ENCODE measurements around the gene C14orf180.
"Not testable (repeated sequence)": the region's sequence is repeated elsewhere in the genome, so short reads cannot be mapped to it uniquely, and the experiment has no call there.

Gene C14orf180

DNA sequence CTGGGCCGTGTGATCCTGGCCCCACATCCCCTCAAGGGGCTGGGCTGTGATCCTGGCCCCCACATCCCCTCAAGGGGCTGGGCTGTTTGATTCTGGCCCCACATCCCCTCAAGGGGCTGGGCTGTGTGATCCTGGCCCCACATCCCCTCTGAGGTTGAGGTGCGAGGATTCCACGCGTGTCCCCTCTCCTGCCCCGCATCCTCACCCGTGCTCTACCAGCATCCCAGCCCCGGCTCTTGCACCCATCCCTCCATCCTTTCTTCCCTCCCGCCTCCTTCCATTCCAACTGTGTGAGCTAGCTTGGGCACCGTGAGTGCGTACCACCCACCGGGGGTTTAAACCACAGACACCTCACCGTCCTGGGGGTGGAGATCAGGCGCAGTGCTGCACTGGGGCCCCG, 56.2 kb downstream of the C14orf180 start:
- H3K9ac ChIP-seq (ENCODE audit: insufficient read length, low read depth), result no peak overlapping the region
- TF ChIP-seq SUZ12 (IDR thresholded peaks at IDR 0.05; ENCODE audit: extremely low read depth, insufficient read depth, insufficient read length), result no peak
- TF ChIP-seq YY1 (IDR thresholded peaks at IDR 0.05; ENCODE audit: insufficient read depth, insufficient read length), result no peak
- TF ChIP-seq ZNF274 (IDR thresholded peaks at IDR 0.05; ENCODE audit: low read depth, low read length), result no peak
- peaks cover 7% of the 10 kb centered on the region for H3K4me1 ChIP-seq (ENCODE audit: insufficient read depth, insufficient read length)
- DNase-seq (ENCODE audit: low read depth, low spot score), result no peak
- no peaks in the 10 kb centered on the region for H3K36me3 ChIP-seq (ENCODE audit: insufficient read depth, insufficient read length, low read length)
- H3K27me3 ChIP-seq (ENCODE audit: insufficient read depth, insufficient read length), result no peaks in the 10 kb centered on the region
- H3K9me3 ChIP-seq (ENCODE audit: insufficient read depth, low read length), result no peaks in the 10 kb centered on the region
- H3K4me3 ChIP-seq (ENCODE audit: insufficient read length, low read depth), result no peak overlapping the region

DNA sequence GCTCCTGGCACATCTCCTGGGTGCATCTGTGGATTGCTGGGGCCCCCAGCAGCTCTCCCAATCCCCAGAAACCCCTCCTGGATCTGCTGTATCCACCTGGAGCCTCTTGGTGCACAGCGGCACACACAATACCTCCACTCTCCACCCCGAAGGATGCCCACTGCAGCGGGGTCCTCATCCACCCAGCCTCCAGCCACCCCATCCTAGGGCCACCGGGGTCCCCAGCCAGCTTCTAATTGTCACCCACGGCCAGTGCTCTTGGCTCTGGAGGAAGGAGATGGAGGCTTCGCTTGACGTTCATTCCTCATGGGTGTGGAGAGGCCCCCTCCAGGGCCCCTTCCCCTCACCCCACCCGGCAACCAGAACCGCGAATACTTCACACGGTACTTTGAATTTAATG, 56.6 kb downstream of the C14orf180 start:
- no peaks in the 10 kb centered on the region for H3K27me3 ChIP-seq (ENCODE audit: insufficient read depth, insufficient read length)
- no peak for DNase-seq (ENCODE audit: low read depth, low spot score)
- H3K4me3 ChIP-seq (ENCODE audit: insufficient read length, low read depth), result no peak overlapping the region
- TF ChIP-seq SUZ12 (IDR thresholded peaks at IDR 0.05; ENCODE audit: extremely low read depth, insufficient read depth, insufficient read length), result no peak
- TF ChIP-seq YY1 (IDR thresholded peaks at IDR 0.05; ENCODE audit: insufficient read depth, insufficient read length), result no peak
- no peak for TF ChIP-seq ZNF274 (IDR thresholded peaks at IDR 0.05; ENCODE audit: low read depth, low read length)
- no peaks in the 10 kb centered on the region for H3K9me3 ChIP-seq (ENCODE audit: insufficient read depth, low read length)
- H3K9ac ChIP-seq (ENCODE audit: insufficient read length, low read depth), result no peak overlapping the region
- H3K36me3 ChIP-seq (ENCODE audit: insufficient read depth, insufficient read length, low read length), result no peaks in the 10 kb centered on the region
- peaks cover 7% of the 10 kb centered on the region for H3K4me1 ChIP-seq (ENCODE audit: insufficient read depth, insufficient read length)

DNA sequence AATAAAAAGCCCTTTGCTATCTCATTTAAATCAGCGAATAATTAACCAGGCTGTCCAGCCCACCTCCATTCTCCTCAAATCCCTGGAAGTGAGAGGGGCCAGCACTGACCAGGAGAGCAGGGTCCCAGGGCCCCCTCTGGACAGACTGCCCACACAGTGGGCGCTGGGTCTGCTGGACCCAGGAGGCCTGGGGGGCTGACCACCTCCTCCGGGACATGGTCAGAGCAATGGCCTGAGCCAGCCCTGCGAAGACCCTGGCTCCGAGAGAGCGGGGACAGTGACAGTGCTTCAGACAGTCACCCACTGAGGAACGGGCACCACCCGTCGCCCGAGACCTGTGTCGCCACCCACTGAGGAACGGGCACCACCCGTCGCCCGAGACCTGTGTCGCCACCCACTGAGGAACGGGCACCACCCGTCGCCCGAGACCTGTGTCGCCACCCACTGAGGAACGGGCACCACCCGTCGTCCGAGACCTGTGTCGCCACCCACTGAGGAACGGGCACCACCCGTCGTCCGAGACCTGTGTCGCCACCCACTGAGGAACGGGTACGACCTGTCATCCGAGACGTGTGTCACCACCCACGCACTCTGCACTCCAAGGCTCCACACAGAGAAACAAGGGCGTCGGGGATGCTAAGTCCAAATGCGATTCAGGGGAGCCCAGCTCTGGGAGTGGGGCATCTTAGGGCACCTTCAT, 57.4 kb downstream of the C14orf180 start:
- not testable (repeated sequence) for H3K4me1 ChIP-seq (ENCODE audit: insufficient read depth, insufficient read length); DNase-seq (ENCODE audit: low read depth, low spot score); H3K4me3 ChIP-seq (ENCODE audit: insufficient read length, low read depth); H3K9ac ChIP-seq (ENCODE audit: insufficient read length, low read depth); H3K9me3 ChIP-seq (ENCODE audit: insufficient read depth, low read length); H3K36me3 ChIP-seq (ENCODE audit: insufficient read depth, insufficient read length, low read length); H3K27me3 ChIP-seq (ENCODE audit: insufficient read depth, insufficient read length)

DNA sequence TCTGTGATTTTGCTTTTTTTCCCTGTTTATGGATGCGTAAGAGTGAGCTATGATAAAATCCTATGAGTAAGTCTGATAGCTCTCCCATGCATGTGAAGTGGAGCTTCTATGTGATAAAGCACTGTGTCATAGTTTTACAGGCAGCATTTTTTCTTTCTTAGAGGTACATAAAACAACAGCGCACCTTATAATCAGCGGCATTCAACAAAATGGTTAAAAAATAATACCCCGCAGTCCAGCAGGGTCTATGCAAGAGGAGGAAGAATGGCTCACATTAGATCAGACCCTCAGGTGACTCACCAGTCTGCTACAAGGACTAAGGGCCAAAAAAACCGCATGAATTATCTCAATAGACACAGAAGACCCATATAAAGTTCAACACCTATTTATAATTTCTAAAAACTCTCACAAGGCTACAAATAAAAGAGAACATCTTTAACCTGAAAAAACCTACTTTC, 58.0 kb downstream of the C14orf180 start:
- no peak overlapping the region for H3K9ac ChIP-seq (ENCODE audit: insufficient read length, low read depth)
- H3K9me3 ChIP-seq (ENCODE audit: insufficient read depth, low read length), result no peaks in the 10 kb centered on the region
- peaks cover 6% of the 10 kb centered on the region for H3K4me1 ChIP-seq (ENCODE audit: insufficient read depth, insufficient read length)
- H3K36me3 ChIP-seq (ENCODE audit: insufficient read depth, insufficient read length, low read length), result no peaks in the 10 kb centered on the region
- no peaks in the 10 kb centered on the region for H3K27me3 ChIP-seq (ENCODE audit: insufficient read depth, insufficient read length)
- no peak for DNase-seq (ENCODE audit: low read depth, low spot score)
- H3K4me3 ChIP-seq (ENCODE audit: insufficient read length, low read depth), result no peak overlapping the region
- TF ChIP-seq SUZ12 (IDR thresholded peaks at IDR 0.05; ENCODE audit: extremely low read depth, insufficient read depth, insufficient read length) (no peak), YY1 (IDR thresholded peaks at IDR 0.05; ENCODE audit: insufficient read depth, insufficient read length) (no peak), ZNF274 (IDR thresholded peaks at IDR 0.05; ENCODE audit: low read depth, low read length) (no peak)

DNA sequence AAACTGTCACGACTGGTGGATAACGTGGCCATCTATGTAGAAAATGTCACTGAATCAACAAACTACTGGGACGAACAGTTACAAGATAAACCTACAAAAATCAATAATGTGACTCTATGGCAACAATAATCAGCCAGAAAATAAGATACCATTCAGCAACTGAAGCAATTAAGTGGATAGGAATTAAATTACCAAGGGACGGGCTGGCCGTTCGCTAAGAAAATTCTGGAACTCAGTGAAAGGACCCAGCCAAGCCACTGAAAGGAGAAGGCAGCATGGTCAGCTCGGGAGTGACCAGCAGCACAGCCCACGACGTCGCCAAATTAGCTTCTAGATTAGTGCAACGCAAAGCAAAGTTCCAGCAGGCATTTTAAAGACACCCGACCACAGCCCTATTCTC, 58.6 kb downstream of the C14orf180 start:
- DNase-seq (ENCODE audit: low read depth, low spot score), result no peak
- Histone ChIP-seq H3K4me3 (ENCODE audit: insufficient read length, low read depth) (no peak overlapping the region), H3K9me3 (ENCODE audit: insufficient read depth, low read length) (no peaks in the 10 kb centered on the region), H3K9ac (ENCODE audit: insufficient read length, low read depth) (no peak overlapping the region), H3K4me1 (ENCODE audit: insufficient read depth, insufficient read length) (peaks cover 5% of the 10 kb centered on the region), H3K36me3 (ENCODE audit: insufficient read depth, insufficient read length, low read length) (no peaks in the 10 kb centered on the region), H3K27me3 (ENCODE audit: insufficient read depth, insufficient read length) (no peaks in the 10 kb centered on the region)
- no peak for TF ChIP-seq YY1 (IDR thresholded peaks at IDR 0.05; ENCODE audit: insufficient read depth, insufficient read length)
- TF ChIP-seq SUZ12 (IDR thresholded peaks at IDR 0.05; ENCODE audit: extremely low read depth, insufficient read depth, insufficient read length), result no peak
- TF ChIP-seq ZNF274 (IDR thresholded peaks at IDR 0.05; ENCODE audit: low read depth, low read length), result no peak

DNA sequence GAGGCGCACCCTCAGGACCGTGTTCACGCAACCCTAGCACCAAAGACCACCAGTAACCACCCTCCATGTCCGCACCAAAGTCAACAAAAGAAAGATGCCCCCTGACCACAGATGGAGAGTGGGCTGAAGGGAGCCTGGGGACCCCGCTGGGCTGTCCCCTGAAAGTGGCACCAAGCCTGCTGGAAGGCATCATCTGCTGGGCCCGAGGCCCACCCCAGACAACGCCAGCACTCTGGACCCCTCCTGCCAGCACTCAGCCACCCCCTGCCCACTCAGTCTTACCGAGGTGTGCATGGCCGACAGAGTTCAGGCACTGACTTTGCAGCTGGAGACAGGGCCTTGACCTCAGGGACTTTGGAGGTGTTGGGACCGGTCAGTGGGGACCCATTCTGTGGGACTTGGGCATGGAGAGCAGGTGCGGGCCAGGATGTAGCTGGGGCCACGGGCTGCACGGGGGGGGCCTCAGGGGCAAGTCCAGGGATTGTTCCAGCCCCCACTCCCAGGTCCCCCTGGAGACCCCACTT, 59.4 kb downstream of the C14orf180 start:
- DNase-seq (ENCODE audit: low read depth, low spot score), result no peak
- Histone ChIP-seq H3K4me1 (ENCODE audit: insufficient read depth, insufficient read length) (peaks cover 5% of the 10 kb centered on the region), H3K27me3 (ENCODE audit: insufficient read depth, insufficient read length) (no peaks in the 10 kb centered on the region), H3K4me3 (ENCODE audit: insufficient read length, low read depth) (no peak overlapping the region), H3K36me3 (ENCODE audit: insufficient read depth, insufficient read length, low read length) (no peaks in the 10 kb centered on the region), H3K9ac (ENCODE audit: insufficient read length, low read depth) (no peak overlapping the region), H3K9me3 (ENCODE audit: insufficient read depth, low read length) (no peaks in the 10 kb centered on the region)
- TF ChIP-seq YY1 (IDR thresholded peaks at IDR 0.05; ENCODE audit: insufficient read depth, insufficient read length) (no peak), ZNF274 (IDR thresholded peaks at IDR 0.05; ENCODE audit: low read depth, low read length) (no peak)

DNA sequence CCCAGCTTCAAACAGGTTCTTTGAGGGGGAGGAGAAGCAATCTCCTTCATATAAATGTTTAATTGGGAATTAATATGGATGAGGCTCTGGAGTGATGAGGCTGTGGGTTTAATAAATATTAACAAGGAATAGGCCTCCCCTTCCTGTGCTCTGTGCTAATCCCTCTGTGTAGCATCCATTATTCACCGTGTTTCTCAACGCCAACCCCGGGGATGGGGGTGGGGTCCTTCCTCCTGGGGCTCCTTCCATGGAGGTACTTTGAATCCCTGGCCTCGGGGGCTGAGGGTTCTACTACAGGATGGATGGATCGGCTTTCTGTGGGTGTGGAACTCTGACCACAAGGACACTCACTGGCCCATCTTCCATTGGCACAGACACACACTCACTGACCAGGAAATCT, 59.9 kb downstream of the C14orf180 start:
- H3K9me3 ChIP-seq (ENCODE audit: insufficient read depth, low read length), result no peaks in the 10 kb centered on the region
- DNase-seq (ENCODE audit: low read depth, low spot score), result no peak
- H3K27me3 ChIP-seq (ENCODE audit: insufficient read depth, insufficient read length), result no peaks in the 10 kb centered on the region
- TF ChIP-seq SUZ12 (IDR thresholded peaks at IDR 0.05; ENCODE audit: extremely low read depth, insufficient read depth, insufficient read length), result no peak
- TF ChIP-seq YY1 (IDR thresholded peaks at IDR 0.05; ENCODE audit: insufficient read depth, insufficient read length), result no peak
- TF ChIP-seq ZNF274 (IDR thresholded peaks at IDR 0.05; ENCODE audit: low read depth, low read length), result no peak
- peaks cover 5% of the 10 kb centered on the region for H3K4me1 ChIP-seq (ENCODE audit: insufficient read depth, insufficient read length)
- H3K36me3 ChIP-seq (ENCODE audit: insufficient read depth, insufficient read length, low read length), result no peaks in the 10 kb centered on the region
- no peak overlapping the region for H3K9ac ChIP-seq (ENCODE audit: insufficient read length, low read depth)
- no peak overlapping the region for H3K4me3 ChIP-seq (ENCODE audit: insufficient read length, low read depth)
